ENCODE data around the gene OGFOD3. TPM values are rescaled to one million over a fixed set of nuclear protein-coding genes. Genes with fewer than 3 reads are reported as not detected.

The OGFOD3 gene
- total RNA-seq, 1 experiment from 2014 or later: 26.6 TPM

- Histone ChIP-seq H3K9me2 (ENCODE audit: insufficient read depth) (no peaks in the 10 kb centered on the region), H3K27me3 (ENCODE audit: insufficient read depth, low read depth) (no peaks in the 10 kb centered on the region), H3K4me1 (replicated peaks; ENCODE audit: insufficient read depth) (no peaks in the 10 kb centered on the region), H3K4me2 (no peak within 1 kb of the TSS), H2AFZ (no peak within 1 kb of the TSS), H3K27ac (no peak within 1 kb of the TSS), H3K4me3 (no peak within 1 kb of the TSS), H4K20me1 (ENCODE audit: insufficient read depth) (no peaks in the 10 kb centered on the region), H3K9me3 (ENCODE audit: insufficient read depth, low read depth) (no peaks in the 10 kb centered on the region), H3K79me2 (ENCODE audit: low read depth) (no peaks in the 10 kb centered on the region), H3F3A (ENCODE audit: insufficient read depth, low read depth) (no peaks in the 10 kb centered on the region), H3K36me3 (ENCODE audit: low read depth) (no peaks in the 10 kb centered on the region)
- ChIA-PET POLR2A (ENCODE audit: unreplicated experiment) (no interaction called here), CTCF (no interaction called here)
- no peak for DNase-seq
- TF ChIP-seq EZH2 (IDR thresholded peaks at IDR 0.05; ENCODE audit: low read depth): no peak
- TF ChIP-seq CTCF (conservative IDR thresholded peaks at IDR 0.05): no peak
- BruUV-seq (replicated peaks): no TSS peak
- intact Hi-C loops (cut with micrococcal nuclease; ENCODE audit: unreplicated experiment): no loop called here
Observed at GRCh38 chr17:82371333-82372248, 46.8 kb downstream of the OGFOD3 start, which contains the start of gene UTS2R. Gene UTS2R, plus strand, starts transcription at chr17:82371765. Its CDS starts 2,560 bp downstream, at chr17:82374325.

GRCh38 chr17:82370471-82371332 is 47.7 kb downstream of the OGFOD3 start:
- Histone ChIP-seq H3K79me2 (ENCODE audit: low read depth) (no peaks in the 10 kb centered on the region), H2AFZ (no peak overlapping the region), H3K4me2 (no peak overlapping the region), H3K4me3 (no peak overlapping the region), H3K36me3 (ENCODE audit: low read depth) (no peaks in the 10 kb centered on the region), H3K27ac (no peak overlapping the region), H3K4me1 (replicated peaks; ENCODE audit: insufficient read depth) (no peaks in the 10 kb centered on the region), H3F3A (ENCODE audit: insufficient read depth, low read depth) (no peaks in the 10 kb centered on the region), H3K9me2 (ENCODE audit: insufficient read depth) (no peaks in the 10 kb centered on the region), H4K20me1 (ENCODE audit: insufficient read depth) (no peaks in the 10 kb centered on the region), H3K27me3 (ENCODE audit: insufficient read depth, low read depth) (no peaks in the 10 kb centered on the region), H3K9me3 (ENCODE audit: insufficient read depth, low read depth) (no peaks in the 10 kb centered on the region)
- intact Hi-C loops (cut with micrococcal nuclease; ENCODE audit: unreplicated experiment): no loop called here
- ChIA-PET POLR2A (ENCODE audit: unreplicated experiment) (no interaction called here), CTCF (interaction anchor here (0.9 kb wide), 1 partner anchor 43 kb away, joined by 3 read pairs; no protein-coding TSS in a partner anchor)
- TF ChIP-seq CTCF (conservative IDR thresholded peaks at IDR 0.05) (no peak), EZH2 (IDR thresholded peaks at IDR 0.05; ENCODE audit: low read depth) (no peak)
- no peak for DNase-seq
- BruUV-seq (replicated peaks): no TSS peak

GRCh38 chr17:82369211-82369610 is 49.2 kb downstream of the OGFOD3 start:
- CTCF ChIA-PET: no interaction called here
- no peak for TF ChIP-seq CTCF (conservative IDR thresholded peaks at IDR 0.05)
- no peak for TF ChIP-seq EZH2 (IDR thresholded peaks at IDR 0.05; ENCODE audit: low read depth)

More at GRCh38 chr17:82369211-82369610, 49.2 kb downstream of the OGFOD3 start:
- Histone ChIP-seq H3K79me2 (ENCODE audit: low read depth) (no peaks in the 10 kb centered on the region), H3K27ac (no peak overlapping the region), H3K4me3 (no peak overlapping the region), H3K36me3 (ENCODE audit: low read depth) (no peaks in the 10 kb centered on the region), H3K9me2 (ENCODE audit: insufficient read depth) (no peaks in the 10 kb centered on the region), H4K20me1 (ENCODE audit: insufficient read depth) (no peaks in the 10 kb centered on the region), H2AFZ (no peak overlapping the region), H3F3A (ENCODE audit: insufficient read depth, low read depth) (no peaks in the 10 kb centered on the region), H3K4me2 (no peak overlapping the region), H3K4me1 (replicated peaks; ENCODE audit: insufficient read depth) (no peaks in the 10 kb centered on the region), H3K27me3 (ENCODE audit: insufficient read depth, low read depth) (no peaks in the 10 kb centered on the region), H3K9me3 (ENCODE audit: insufficient read depth, low read depth) (no peaks in the 10 kb centered on the region)
- BruUV-seq (replicated peaks): no TSS peak
- intact Hi-C loops (cut with micrococcal nuclease; ENCODE audit: unreplicated experiment): no loop called here
- POLR2A ChIA-PET (ENCODE audit: unreplicated experiment): no interaction called here
- no peak for DNase-seq

Data from PC-9 (cell line).